ENCODE measurements around the gene HERPUD2.

GRCh38 chr7:35681231-35682029 is 13.5 kb downstream of the HERPUD2 start:
- no peak for TF ChIP-seq CTCF (IDR thresholded peaks at IDR 0.05)
- no peak for TF ChIP-seq EZH2 (IDR thresholded peaks at IDR 0.05)

Data from neural progenitor cell (in vitro differentiated cells).